ENCODE results near the gene FLYWCH2. TPM values are rescaled to one million over a fixed set of nuclear protein-coding genes. Genes with fewer than 3 reads are reported as not detected.

Gene FLYWCH2
- total RNA-seq, 1 experiment from 2014 or later: 16.5 TPM

GRCh38 chr16:2914233-2914632 is 31.2 kb downstream of the FLYWCH2 start:
- Histone ChIP-seq H3K9me3 (ENCODE audit: control insufficient read depth, low read depth, low read length) (no peaks in the 10 kb centered on the region), H3K9ac (ENCODE audit: extremely low read depth, insufficient read length, low read length) (no peak overlapping the region), H2BK15ac (ENCODE audit: low read depth, low read length) (no peak overlapping the region), H3K4me2 (ENCODE audit: insufficient read depth, insufficient read length, low read length) (no peak overlapping the region), H3K56ac (ENCODE audit: insufficient read length, low read depth, low read length) (no peak overlapping the region), H4K5ac (ENCODE audit: insufficient read length, low read depth, low read length) (no peak overlapping the region), H4K91ac (ENCODE audit: insufficient read length, low read depth, low read length) (no peak overlapping the region), H4K20me1 (ENCODE audit: control insufficient read depth, insufficient read depth, insufficient read length) (no peaks in the 10 kb centered on the region), H2BK20ac (ENCODE audit: low read depth, low read length, poor library complexity, severe bottlenecking) (no peak overlapping the region), H3K23ac (ENCODE audit: insufficient read length, low read depth, low read length) (no peak overlapping the region), H2BK120ac (ENCODE audit: low read depth, low read length, poor library complexity, severe bottlenecking) (no peak overlapping the region), H3K27ac (ENCODE audit: insufficient read length, low read depth, low read length) (no peak overlapping the region), H3K79me2 (ENCODE audit: insufficient read depth, low read length) (no peaks in the 10 kb centered on the region; the same call in 1 of the 2 replicates), H3K4me1 (ENCODE audit: insufficient read depth, low read length) (peaks cover 3% of the 10 kb centered on the region; the same call in 1 of the 2 replicates), H3K23me2 (ENCODE audit: insufficient read length, low read depth, low read length, poor library complexity, severe bottlenecking) (peaks cover 5% of the 10 kb centered on the region), H3K18ac (ENCODE audit: insufficient read length, low read depth, low read length) (no peak overlapping the region), H3K4ac (ENCODE audit: low read depth, low read length) (no peak overlapping the region), H3K79me1 (ENCODE audit: insufficient read depth, low read depth, low read length, poor library complexity, severe bottlenecking) (no peaks in the 10 kb centered on the region), H3K27me3 (ENCODE audit: insufficient read depth, low read length) (peaks cover 3% of the 10 kb centered on the region; the same call in 1 of the 2 replicates), H2AK5ac (ENCODE audit: insufficient read length, low read length) (no peak overlapping the region), H4K8ac (replicated peaks; ENCODE audit: insufficient read length, low read depth, low read length) (no peak overlapping the region), H2BK12ac (ENCODE audit: insufficient read length, low read depth, low read length) (no peak overlapping the region), H2BK5ac (ENCODE audit: insufficient read length, low read length) (no peak overlapping the region), H3T11ph (ENCODE audit: low read length) (no peak overlapping the region), H2AFZ (ENCODE audit: low read length) (no peak overlapping the region), H3K14ac (ENCODE audit: insufficient read depth, low read length) (no peak overlapping the region)
- WGBS (ENCODE audit: extremely low coverage, insufficient read length, low lambda C conversion rate): no CpG with 5 or more reads among the region's 12 CpGs
- Mint-ChIP-seq H3K9me3 (no peaks in the 10 kb centered on the region), H3K4me3 (peak overlapping the region in 1 of 2 experiments; percentile 62; a peak in 1 of 5 replicates), H3K4me1 (peaks cover 8 to 12% of the 10 kb centered on the region in 2 experiments), H3K27ac (peak overlapping the region in 1 of 3 experiments; percentile 72; a peak in 1 of 7 replicates), H3K27me3 (ENCODE audit: low read depth) (peaks cover 18% of the 10 kb centered on the region), H3K36me3 (ENCODE audit: insufficient read depth in 1 of 3, low read depth in 3 of 3) (peaks cover 7 to 16% (median 16%) of the 10 kb centered on the region in 3 experiments)
- DNase-seq: no peak
- no peak; the same call in 2 of the 3 replicates for TF ChIP-seq CTCF (conservative IDR thresholded peaks at IDR 0.05)

All from H9 (cell line).